ENCODE measurements around the gene PLEKHG4B. TPM values are rescaled to one million over a fixed set of nuclear protein-coding genes. Genes with fewer than 3 reads are reported as not detected.

The PLEKHG4B gene
- total and polyA plus RNA-seq, 2 of the 8 experiments (the other 6 are each of a cell fraction or from before 2014, with no cell fraction given): 31.1 to 43.6 TPM

- Histone ChIP-seq H3K23me2 (ENCODE audit: low read depth, low read length) (peaks cover 26% of the 10 kb centered on the region; the same call in 1 of the 2 replicates), H2BK15ac (ENCODE audit: low read length) (0 out of 2 replicates have a peak overlapping the region, but pooled peaks have one; percentile 29), H4K20me1 (replicated peaks in 1 of 2; ENCODE audit: control insufficient read depth in 1 of 2, insufficient read depth in 2 of 2, low read length in 2 of 2) (peaks cover 9 to 17% of the 10 kb centered on the region in 2 experiments), H2BK120ac (replicated peaks; ENCODE audit: low read depth, low read length) (no peak overlapping the region), H4K91ac (replicated peaks; ENCODE audit: insufficient read length, low read length) (no peak overlapping the region), H2AFZ (ENCODE audit: low read length) (peak overlapping the region; percentile 73; the same call in 1 of the 2 replicates), H3K9ac (replicated peaks in 1 of 4; ENCODE audit: extremely low read depth in 1 of 4, low read depth in 3 of 4, low read length in 3 of 4) (peak overlapping the region in 1 of 4 experiments; percentile 11; a peak in 1 of 7 replicates), H2BK12ac (ENCODE audit: low read depth, low read length) (no peak overlapping the region), H2BK20ac (ENCODE audit: low read length) (no peak overlapping the region), H3K56ac (replicated peaks; ENCODE audit: insufficient read length, low read depth, low read length) (no peak overlapping the region), H3K23ac (ENCODE audit: insufficient read length) (no peak overlapping the region), H3K79me2 (ENCODE audit: control insufficient read depth in 1 of 2, insufficient read depth in 2 of 2, low read length in 2 of 2) (peaks cover 0 to 5% of the 10 kb centered on the region in 2 experiments; a peak in 1 of 4 replicates), H3K14ac (ENCODE audit: insufficient read length) (no peak overlapping the region), H3K4me3 (ENCODE audit: extremely low read depth in 1 of 4, insufficient read depth in 2 of 4, low read depth in 3 of 4, low read length in 4 of 4) (peak overlapping the region; percentile 19 to 56 (median 22); a peak in 7 of 8 replicates), H2AK5ac (ENCODE audit: low read depth, low read length) (no peak overlapping the region), H4K5ac (ENCODE audit: insufficient read length, low read depth, low read length) (no peak overlapping the region), H2BK5ac (ENCODE audit: low read depth, low read length) (no peak overlapping the region), H3K27me3 (replicated peaks in 1 of 4; ENCODE audit: control insufficient read depth in 3 of 4, extremely low read depth in 1 of 4, insufficient read depth in 3 of 4, low read length in 3 of 4) (peaks cover 20 to 57% (median 47%) of the 10 kb centered on the region in 4 experiments), H3K4me2 (ENCODE audit: insufficient read depth in 1 of 2, low read depth in 2 of 2, low read length in 2 of 2) (peak overlapping the region; percentile 67 to 83), H3K36me3 (ENCODE audit: control insufficient read depth in 2 of 4, insufficient read depth in 4 of 4, low read length in 3 of 4) (no peaks in the 10 kb centered on the region), H3K4me1 (replicated peaks in 1 of 4; ENCODE audit: control insufficient read depth in 3 of 4, insufficient read depth in 4 of 4, low read length in 3 of 4) (peaks cover 0 to 12% (median 4%) of the 10 kb centered on the region in 4 experiments; a peak in 5 of 7 replicates), H3K18ac (ENCODE audit: extremely low read depth, low read length) (peak overlapping the region; percentile 40; the same call in 1 of the 2 replicates), H3K4ac (replicated peaks; ENCODE audit: insufficient read length, low read depth, low read length) (no peak overlapping the region), H3K9me3 (ENCODE audit: insufficient read depth in 2 of 2, low read depth in 1 of 2, low read length in 1 of 2) (no peaks in the 10 kb centered on the region), H3K79me1 (ENCODE audit: low read depth, low read length) (no peaks in the 10 kb centered on the region), H3K27ac (ENCODE audit: low read depth, low read length) (no peak overlapping the region), H4K8ac (ENCODE audit: extremely low read depth, insufficient read depth, low read length) (no peak overlapping the region)
- WGBS, 2 experiments (ENCODE audit: extremely low coverage in 1 of 2, insufficient coverage in 1 of 2, insufficient read length in 1 of 2, insufficient replicate concordance in 2 of 2, low coverage in 1 of 2, low lambda C conversion rate in 2 of 2, missing lambda C conversion rate in 1 of 2): 16% methylated on average over 24 of the region's 24 CpGs; no CpG with 5 or more reads in 1 of the 2 experiments
- ChIA-PET POLR2A (ENCODE audit: partially characterized antibody) (interaction anchor here (0.7 kb wide), 1 partner anchor 30 kb away, joined by 3 read pairs; no protein-coding TSS in a partner anchor), CTCF (ENCODE audit: partially characterized antibody) (no interaction called here)
- no peak for FAIRE-seq
- DNase-seq (ENCODE audit: low read depth in 1 of 2, low spot score in 2 of 2): no peak
- TF ChIP-seq POLR2A (IDR thresholded peaks at IDR 0.05; ENCODE audit: control extremely low read depth in 1 of 2, low read depth in 2 of 2, low read length in 2 of 2) (no peak), EZH2 (IDR thresholded peaks at IDR 0.05; ENCODE audit: low read depth, low read length, severe bottlenecking) (peak; percentile 84), GABPA (IDR thresholded peaks at IDR 0.05; ENCODE audit: borderline replicate concordance, insufficient read depth, low read length) (no peak), SP1 (IDR thresholded peaks at IDR 0.05; ENCODE audit: low read depth, low read length) (no peak), POLR2AphosphoS5 (IDR thresholded peaks at IDR 0.05; ENCODE audit: low read depth, low read length) (no peak), SIN3A (conservative IDR thresholded peaks at IDR 0.05 in 1 of 2, IDR thresholded peaks at IDR 0.05 in 1 of 2; ENCODE audit: low read depth in 1 of 2, low read length in 2 of 2) (no peak), RNF2 (IDR thresholded peaks at IDR 0.05; ENCODE audit: borderline replicate concordance, low read depth, low read length, missing control alignments, poor library complexity, severe bottlenecking) (peak; percentile 47), KDM1A (IDR thresholded peaks at IDR 0.05; ENCODE audit: borderline replicate concordance, low read length) (no peak), BCL11A (IDR thresholded peaks at IDR 0.05; ENCODE audit: low read depth in 2 of 2, low read length in 2 of 2) (no peak)
- TF ChIP-seq, protein P1, sequence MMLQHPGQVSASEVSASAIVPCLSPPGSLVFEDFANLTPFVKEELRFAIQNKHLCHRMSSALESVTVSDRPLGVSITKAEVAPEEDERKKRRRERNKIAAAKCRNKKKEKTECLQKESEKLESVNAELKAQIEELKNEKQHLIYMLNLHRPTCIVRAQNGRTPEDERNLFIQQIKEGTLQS (IDR thresholded peaks at IDR 0.05; ENCODE audit: insufficient read depth, low read depth, low read length): no peak
- TF ChIP-seq, protein P2, sequence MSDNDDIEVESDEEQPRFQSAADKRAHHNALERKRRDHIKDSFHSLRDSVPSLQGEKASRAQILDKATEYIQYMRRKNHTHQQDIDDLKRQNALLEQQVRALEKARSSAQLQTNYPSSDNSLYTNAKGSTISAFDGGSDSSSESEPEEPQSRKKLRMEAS (IDR thresholded peaks at IDR 0.05): 0 out of 2 replicates have a peak, but pooled peaks have one; percentile 3
Measured at GRCh38 chr5:51500-51823, 40.5 kb upstream of the PLEKHG4B start.
